AML-193 (cell line): ENCODE results near the gene RNF144B.
"Not testable (repeated sequence)": the region's sequence is repeated elsewhere in the genome, so short reads cannot be mapped to it uniquely, and the experiment has no call there.

Experiments used
- DNase-seq, 2 experiments: peaks; one replicate each; lab custom pipeline; 2025; lab: John Stamatoyannopoulos, UW

The RNF144B gene

GRCh38 chr6:18409602-18410001, 22.5 kb downstream of the RNF144B start:
- DNase-seq = not testable (repeated sequence)

GRCh38 chr6:18410412-18410811, 23.3 kb downstream of the RNF144B start:
- no peak for DNase-seq

GRCh38 chr6:18412068-18412467, 24.9 kb downstream of the RNF144B start:
- peak; percentile 64 to 78 for DNase-seq

GRCh38 chr6:18412644-18413043, 25.5 kb downstream of the RNF144B start:
- DNase-seq = no peak

- no peak for DNase-seq
Measured at GRCh38 chr6:18413381-18413780, 26.2 kb downstream of the RNF144B start.

- DNase-seq = no peak
Measured at GRCh38 chr6:18414116-18414515, 27.0 kb downstream of the RNF144B start.

GRCh38 chr6:18415207-18415606, 28.1 kb downstream of the RNF144B start:
- DNase-seq = no peak

GRCh38 chr6:18415671-18416340, 28.7 kb downstream of the RNF144B start:
- DNase-seq = no peak

GRCh38 chr6:18416341-18416679, 29.2 kb downstream of the RNF144B start:
- DNase-seq = no peak

- DNase-seq = no peak
Measured at GRCh38 chr6:18420328-18420727, 33.2 kb downstream of the RNF144B start.

- no peak for DNase-seq
Measured at GRCh38 chr6:18422136-18422535, 35.0 kb downstream of the RNF144B start.

- DNase-seq = no peak
Measured at GRCh38 chr6:18423426-18423825, 36.3 kb downstream of the RNF144B start.

GRCh38 chr6:18424201-18424600, 37.1 kb downstream of the RNF144B start:
- DNase-seq = no peak

- DNase-seq = no peak
Measured at GRCh38 chr6:18425218-18425617, 38.1 kb downstream of the RNF144B start.

GRCh38 chr6:18427296-18427695, 40.1 kb downstream of the RNF144B start:
- DNase-seq = no peak

GRCh38 chr6:18429655-18430297, 42.6 kb downstream of the RNF144B start:
- DNase-seq = no peak

- DNase-seq = no peak
Measured at GRCh38 chr6:18431581-18431980, 44.4 kb downstream of the RNF144B start.

GRCh38 chr6:18432180-18432579, 45.0 kb downstream of the RNF144B start:
- no peak for DNase-seq

- no peak for DNase-seq
Measured at GRCh38 chr6:18432619-18433018, 45.5 kb downstream of the RNF144B start.

- DNase-seq = no peak
Measured at GRCh38 chr6:18433059-18433458, 45.9 kb downstream of the RNF144B start.

GRCh38 chr6:18436341-18436740, 49.2 kb downstream of the RNF144B start:
- peak; percentile 92 to 94 for DNase-seq

- DNase-seq = no peak
Measured at GRCh38 chr6:18439581-18439980, 52.4 kb downstream of the RNF144B start.

GRCh38 chr6:18441251-18441979, 54.3 kb downstream of the RNF144B start:
- DNase-seq = no peak
